IMR-90 (cell line): ENCODE measurements around the gene STAM. TPM values are rescaled to one million over a fixed set of nuclear protein-coding genes. Genes with fewer than 3 reads are reported as not detected.

Source experiments
- microRNA-seq, 2 experiments: library from miRNA; stranded (forward) in 1 of 2; unstranded in 1 of 2; fragments of 10-50 nt in 1 of 2; fragments of <30 nt in 1 of 2; gene quantifications in 1 of 2; microRNA quantifications in 1 of 2; one replicate each; pipeline versions ENCODE3 to v1.1.0; 2013 to 2020; ENCODE audit not compliant: insufficient read depth in 1 of 2, insufficient read length in 1 of 2, unreplicated experiment in 1 of 2
- polyA plus RNA-seq, 3 experiments: library from polyadenylated mRNA; depleted of rRNA; stranded (reverse); fragments of >200 nt; gene quantifications; 2 replicates each; pipeline ENCODE4 v1.2.3, GENCODE V29; 2012; ENCODE audit warnings: low replicate concordance in 1 of 3
- small RNA-seq, 5 experiments: library from RNA; depleted of rRNA; stranded (forward); fragments of <200 nt; gene quantifications; one replicate each; pipeline ENCODE3, GENCODE V24; 2012
- total RNA-seq: library from RNA; depleted of rRNA; stranded (reverse); fragments of >200 nt; gene quantifications from 2 replicates; pipeline ENCODE4 v1.2.3, GENCODE V29; 2012; rRNA removed

Gene STAM
- total and polyA plus RNA-seq, 2 of the 4 experiments (the other 2 are of a cell fraction) = 22.9 to 23.3 TPM

Small RNA genes within 50 kb of the gene (microRNA-seq; reads per million reads assigned to microRNA genes)
- not detected for gene AC069542.2 (ENCODE audit: insufficient read depth, insufficient read length)

Small RNA genes within 50 kb of the gene (small RNA-seq; reads per million reads assigned to genes)
- gene AC069542.2 = 0 reads per million in 5 experiments

Other genes starting within 250 kb of the STAM start
- 0.18 and 0.56 TPM in 2 replicates for gene ST8SIA6, start 189.6 kb upstream of the STAM start, total RNA-seq
- 0.10 and 0.17 TPM in 2 replicates for gene ST8SIA6, start 189.6 kb upstream of the STAM start, polyA plus RNA-seq (2012; rRNA removed)
- 10.0 and 23.6 TPM in 2 replicates for gene HACD1, start 26.8 kb upstream of the STAM start, total RNA-seq
- 17.8 and 24.9 TPM in 2 replicates for gene HACD1, start 26.8 kb upstream of the STAM start, polyA plus RNA-seq (2012; rRNA removed)
- not detected in 2 replicates for gene TMEM236, start 108.0 kb downstream of the STAM start, total RNA-seq
- gene TMEM236, start 108.0 kb downstream of the STAM start, polyA plus RNA-seq (2012; rRNA removed) = not detected in 2 replicates
- not detected in 2 replicates for gene MRC1, start 165.2 kb downstream of the STAM start, total RNA-seq
- not detected in 2 replicates for gene MRC1, start 165.2 kb downstream of the STAM start, polyA plus RNA-seq (2012; rRNA removed)